WTC11 (cell line): ENCODE measurements around the gene POMT2. TPM values are rescaled to one million over a fixed set of nuclear protein-coding genes. Genes with fewer than 3 reads are reported as not detected.

ENCODE experiments used
- ATAC-seq: fragments of 200-7000 bp; cut with Tn5 transposase; 2 replicates; pipeline ENCODE4 v1.10.0; 2021; ENCODE audit warnings: mild to moderate bottlenecking, moderate library complexity
- CTCF ChIA-PET: fragments of 300-600 bp; sonication (Branson Sonifier 250); formaldehyde crosslinking; loops from one replicate; lab custom pipeline; 2021; ENCODE audit warnings: antibody characterized with exemption; lab: Charles Lee
- POLR2A ChIA-PET: fragments of 350-600 bp; sonication (Branson Sonifier 250); formaldehyde crosslinking; loops from one replicate; lab custom pipeline; 2021; ENCODE audit warnings: antibody characterized with exemption; lab: Charles Lee
- DNase-seq: peaks from one replicate; pipeline ENCODE4 v3.0.0; 2021; ENCODE audit warnings: low spot score
- H3K27ac Mint-ChIP-seq: 2 replicates; pipeline ENCODE4 v1.8.0; 2021; ENCODE audit warnings: mixed read lengths
- H3K27me3 Mint-ChIP-seq: 2 replicates; pipeline ENCODE4 v1.8.0; 2021; ENCODE audit warnings: low read depth, mild to moderate bottlenecking, moderate library complexity, mixed read lengths
- H3K36me3 Mint-ChIP-seq: 2 replicates; pipeline ENCODE4 v1.8.0; 2021; ENCODE audit warnings: mixed read lengths
- H3K4me1 Mint-ChIP-seq: 2 replicates; pipeline ENCODE4 v1.8.0; 2022; ENCODE audit warnings: mixed read lengths
- H3K4me3 Mint-ChIP-seq: 2 replicates; pipeline ENCODE4 v1.8.0; 2021; ENCODE audit warnings: mild to moderate bottlenecking, moderate library complexity, mixed read lengths
- H3K9me3 Mint-ChIP-seq: 2 replicates; pipeline ENCODE4 v1.8.0; 2021; ENCODE audit warnings: mixed read lengths
- ATF2 ChIP-seq: sonication (generic); formaldehyde crosslinking; IDR thresholded peaks from 2 replicates; pipeline ENCODE4 v1.8.1; 2022; ENCODE audit warnings: low read depth, missing genetic modification reagents, borderline replicate concordance
- ESRRA ChIP-seq: sonication (generic); formaldehyde crosslinking; IDR thresholded peaks from 2 replicates; pipeline ENCODE4 v1.8.1; 2022; ENCODE audit warnings: mild to moderate bottlenecking, missing genetic modification reagents, borderline replicate concordance
- ETV6 ChIP-seq: sonication (generic); formaldehyde crosslinking; IDR thresholded peaks from 2 replicates; pipeline ENCODE4 v1.8.1; 2022; ENCODE audit warnings: mild to moderate bottlenecking, missing genetic modification reagents
- FOXJ3 ChIP-seq: sonication (generic); formaldehyde crosslinking; IDR thresholded peaks from 2 replicates; pipeline ENCODE4 v1.9.0; 2021; ENCODE audit warnings: missing genetic modification reagents, mild to moderate bottlenecking, borderline replicate concordance
- HMGA2 ChIP-seq: fragments of 250-450 bp; sonication (Bioruptor Pico); IDR thresholded peaks from 2 replicates; pipeline ENCODE4 v1.4.0; 2021; ENCODE audit warnings: mild to moderate bottlenecking, moderate library complexity
- HMGXB4 ChIP-seq: sonication (generic); formaldehyde crosslinking; IDR thresholded peaks from 2 replicates; pipeline ENCODE4 v1.8.1; 2023; ENCODE audit warnings: mild to moderate bottlenecking, moderate library complexity, missing genetic modification reagents
- NR3C1 ChIP-seq: sonication (generic); formaldehyde crosslinking; conservative IDR thresholded peaks from 2 replicates; pipeline ENCODE4 v1.8.1; 2023; ENCODE audit warnings: low read depth, mild to moderate bottlenecking, missing genetic modification reagents
- RORB ChIP-seq: fragments of 250-450 bp; sonication (Bioruptor Pico); IDR thresholded peaks from 2 replicates; pipeline ENCODE4 v1.9.0; 2021; ENCODE audit warnings: mild to moderate bottlenecking
- SOX15 ChIP-seq: fragments of 250-450 bp; sonication (Bioruptor Pico); IDR thresholded peaks from 2 replicates; pipeline ENCODE4 v1.9.0; 2021; ENCODE audit warnings: mild to moderate bottlenecking
- ZBTB21 ChIP-seq: sonication (generic); formaldehyde crosslinking; IDR thresholded peaks from 2 replicates; pipeline ENCODE4 v1.8.1; 2023; ENCODE audit warnings: mild to moderate bottlenecking, missing genetic modification reagents, borderline replicate concordance
- ZNF281 ChIP-seq: sonication (generic); formaldehyde crosslinking; IDR thresholded peaks from 2 replicates; pipeline ENCODE4 v1.8.0; 2023; ENCODE audit warnings: mild to moderate bottlenecking, missing genetic modification reagents
- ZNF416 ChIP-seq: fragments of 250-450 bp; sonication (Bioruptor Pico); IDR thresholded peaks from 2 replicates; pipeline ENCODE4 v1.9.0; 2021; ENCODE audit warnings: mild to moderate bottlenecking, inconsistent platforms
- ZNF423 ChIP-seq: fragments of 250-450 bp; sonication (Bioruptor Pico); IDR thresholded peaks from 2 replicates; pipeline ENCODE4 v2.1.2; 2022; ENCODE audit warnings: mild to moderate bottlenecking, moderate library complexity
- ZNF532 ChIP-seq: fragments of 250-450 bp; sonication (Bioruptor Pico); IDR thresholded peaks from 2 replicates; pipeline ENCODE4 v1.9.0; 2021; ENCODE audit warnings: mild to moderate bottlenecking, borderline replicate concordance
- total RNA-seq: library from RNA; stranded (reverse); gene quantifications from 3 replicates; pipeline ENCODE4 v1.2.3, GENCODE V29; 2021

The POMT2 gene
- total RNA-seq, 1 experiment from 2014 or later, result 38.7 TPM

GRCh38 chr14:77256694-77257093, 64.0 kb downstream of the POMT2 start:
- no peak overlapping the region for H3K27ac Mint-ChIP-seq
- ChIA-PET POLR2A (no interaction called here), CTCF (no interaction called here)
- H3K9me3 Mint-ChIP-seq, result no peaks in the 10 kb centered on the region
- H3K4me1 Mint-ChIP-seq, result 0 out of 2 replicates have a peak, but pooled peaks cover 2% of the 10 kb centered on the region
- DNase-seq (no peak), ATAC-seq (no peak)
- no peak overlapping the region for H3K4me3 Mint-ChIP-seq
- H3K36me3 Mint-ChIP-seq, result no peaks in the 10 kb centered on the region
- no peak for TF ChIP-seq ETV6
- no peak for TF ChIP-seq ZNF281
- TF ChIP-seq NR3C1, result no peak
- TF ChIP-seq ZNF423, result no peak
- TF ChIP-seq HMGXB4, result no peak
- TF ChIP-seq ZBTB21 (CRISPR knock-in tag), result no peak
- H3K27me3 Mint-ChIP-seq, result no peaks in the 10 kb centered on the region

GRCh38 chr14:77253333-77254190, 67.1 kb downstream of the POMT2 start:
- Mint-ChIP-seq H3K9me3 (no peaks in the 10 kb centered on the region), H3K4me1 (no peaks in the 10 kb centered on the region), H3K4me3 (no peak overlapping the region), H3K27me3 (no peaks in the 10 kb centered on the region), H3K27ac (no peak overlapping the region), H3K36me3 (no peaks in the 10 kb centered on the region)
- DNase-seq (no peak), ATAC-seq (no peak)
- ChIA-PET POLR2A (no interaction called here), CTCF (no interaction called here)
- TF ChIP-seq ZNF416 (CRISPR knock-in tag), result no peak
- no peak for TF ChIP-seq FOXJ3
- no peak for TF ChIP-seq ESRRA (CRISPR knock-in tag)
- no peak for TF ChIP-seq HMGA2 (CRISPR knock-in tag)
- no peak for TF ChIP-seq RORB (CRISPR knock-in tag)
- TF ChIP-seq ZNF423, result no peak
- no peak for TF ChIP-seq ATF2
- TF ChIP-seq ZNF532 (CRISPR knock-in tag), result no peak
- TF ChIP-seq SOX15 (CRISPR knock-in tag), result no peak
